HG03139 (cell line): ENCODE results near the gene GRM5.
A peak's percentile ranks its signal among the peaks of the same experiment; 100 is the strongest.
"Not testable (repeated sequence)": the region's sequence is repeated elsewhere in the genome, so short reads cannot be mapped to it uniquely, and the experiment has no call there.

Experiments
- ATAC-seq: cut with Tn5 transposase; IDR thresholded peaks from one replicate; pipeline ENCODE4 v1.9.1; 2021; ENCODE audit not compliant: unreplicated experiment

GRM5 gene

GRCh38 chr11:88508759-88509581 lies 556.8 kb downstream of the GRM5 start:
- ATAC-seq, result peak; percentile 67

- ATAC-seq, result no peak
Observed at GRCh38 chr11:88508418-88508758, 557.4 kb downstream of the GRM5 start.

DNA sequence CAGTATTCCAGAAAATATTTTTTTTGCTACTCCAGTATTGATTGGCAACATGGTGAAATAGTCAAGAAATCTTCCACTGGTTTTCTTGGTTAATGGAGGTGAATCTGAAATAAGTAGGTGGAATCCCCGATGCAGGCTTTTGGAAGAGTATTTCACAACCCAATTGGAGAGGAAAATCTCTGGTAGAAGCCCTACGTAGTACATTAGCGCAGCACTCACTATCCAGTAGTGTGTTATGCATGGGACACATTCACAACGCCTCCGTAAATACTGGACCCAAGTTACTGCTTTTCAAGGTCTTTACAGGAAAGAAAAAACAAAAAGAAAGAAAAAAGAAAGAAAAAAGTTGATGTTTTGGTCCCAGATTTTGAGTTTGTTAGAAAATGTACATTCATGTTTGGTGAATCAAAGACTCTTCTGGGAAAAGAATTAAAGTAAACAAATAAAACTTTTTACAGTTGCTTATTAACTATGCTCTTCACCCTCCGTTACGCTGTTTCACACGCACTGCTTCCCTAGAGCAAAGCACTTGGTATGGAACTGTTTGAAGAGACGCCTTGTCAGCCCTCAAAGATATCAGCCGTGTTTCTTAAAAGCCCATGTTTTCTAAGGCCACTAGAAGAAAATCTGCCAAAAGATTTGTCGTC lies 557.9 kb downstream of the GRM5 start:
- no peak for ATAC-seq

GRCh38 chr11:88501541-88501940 lies 564.2 kb downstream of the GRM5 start:
- ATAC-seq, result no peak

GRCh38 chr11:88495836-88496235 lies 569.9 kb downstream of the GRM5 start:
- ATAC-seq, result no peak

DNA sequence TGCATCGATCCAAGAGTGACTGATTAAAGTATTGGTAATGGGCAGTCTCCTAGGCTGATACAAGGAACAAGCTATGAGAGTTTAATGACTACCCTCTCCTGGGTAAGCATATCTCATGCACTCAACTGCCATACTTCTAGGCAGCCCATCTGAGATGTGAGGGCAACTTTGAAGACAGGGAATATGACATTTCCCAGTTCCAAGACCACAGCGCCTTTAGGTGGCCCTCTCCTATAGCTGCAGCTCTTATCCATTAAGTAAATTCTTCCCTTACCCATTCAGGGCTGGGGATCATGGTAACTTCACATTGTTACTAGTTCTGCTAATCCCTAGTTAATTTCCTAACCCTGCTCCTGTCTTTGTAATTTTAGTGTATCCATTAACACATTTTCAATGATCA lies 570.9 kb downstream of the GRM5 start:
- ATAC-seq, result no peak

GRCh38 chr11:88491674-88492073 lies 574.1 kb downstream of the GRM5 start:
- no peak for ATAC-seq

- ATAC-seq, result no peak
Observed at GRCh38 chr11:88489030-88489429, 576.8 kb downstream of the GRM5 start.

DNA sequence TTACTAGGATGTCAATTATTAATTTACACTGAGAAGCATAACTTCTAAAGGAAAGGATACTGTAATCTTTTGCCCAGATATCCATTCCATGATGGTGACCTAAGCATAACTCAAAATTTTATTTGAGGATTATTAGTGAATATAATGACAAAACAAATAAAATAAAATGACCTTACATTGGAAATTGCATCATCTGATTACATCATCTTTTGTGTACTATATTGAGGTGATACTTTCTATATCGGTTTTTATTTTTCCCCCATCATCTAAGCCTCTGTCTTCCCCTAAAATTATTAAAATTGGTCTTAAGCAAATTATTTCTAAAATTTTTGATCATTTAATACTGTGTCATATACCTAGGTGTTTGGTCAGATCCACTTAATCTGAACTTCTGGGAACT lies 578.1 kb downstream of the GRM5 start:
- no peak for ATAC-seq

DNA sequence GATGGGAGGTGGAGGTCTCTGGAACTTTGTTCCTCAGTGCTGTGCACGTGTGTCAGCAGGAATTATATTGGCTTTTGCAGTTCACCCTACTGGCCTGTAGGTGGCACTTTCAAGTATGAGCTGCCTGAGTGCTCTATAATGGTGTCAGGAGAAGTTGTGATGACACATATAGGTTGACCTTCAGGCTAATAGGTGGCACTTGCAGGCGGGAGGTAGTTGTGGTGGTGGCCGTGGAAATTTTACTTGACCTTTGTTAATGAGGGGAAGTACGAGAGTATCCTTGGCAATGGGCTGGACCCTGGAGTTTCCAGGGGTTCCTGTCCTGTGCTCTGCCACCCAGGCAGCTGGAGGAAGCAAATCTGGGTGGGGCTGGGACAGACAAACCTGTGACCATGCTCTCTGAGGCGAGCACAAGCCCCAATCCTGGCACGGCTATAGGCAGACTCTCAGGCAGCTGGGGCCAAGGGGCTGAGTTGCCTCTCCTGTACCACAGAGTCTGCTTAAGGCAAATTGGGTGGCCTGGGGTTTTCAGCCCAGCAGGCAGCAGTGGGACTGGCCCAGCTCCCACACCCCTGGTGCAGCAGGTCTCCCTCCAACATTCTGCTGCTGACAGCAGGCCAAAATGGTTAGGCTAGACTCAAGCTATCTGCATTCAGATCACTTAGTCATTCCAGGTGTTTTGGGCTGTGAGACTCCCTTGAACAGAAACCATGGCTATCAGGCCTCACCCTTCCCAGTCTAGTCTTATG lies 580.7 kb downstream of the GRM5 start:
- peak; percentile 87 for ATAC-seq

DNA sequence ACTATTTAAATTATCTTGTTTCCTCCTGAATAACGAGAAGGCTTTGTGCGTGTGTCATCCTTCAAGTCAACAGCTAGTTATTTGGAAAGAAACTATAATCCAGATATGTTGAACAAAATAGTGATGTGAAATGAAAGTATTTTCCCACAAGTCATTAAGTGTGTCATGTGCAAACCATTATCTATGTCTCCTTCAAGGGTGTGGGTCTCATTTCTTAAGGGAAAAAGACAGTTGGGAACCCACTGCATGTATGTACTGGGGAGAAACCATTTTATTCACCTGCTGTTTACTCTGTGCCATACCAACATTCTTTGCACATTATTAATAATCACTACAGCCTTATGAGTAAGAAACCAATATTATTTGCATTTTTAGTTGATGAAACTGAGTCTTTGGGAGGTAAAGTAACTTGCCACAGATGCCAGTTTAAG lies 582.9 kb downstream of the GRM5 start:
- no peak for ATAC-seq

- no peak for ATAC-seq
Observed at GRCh38 chr11:88480223-88480622, 585.6 kb downstream of the GRM5 start.

- no peak for ATAC-seq
Observed at GRCh38 chr11:88478136-88478815, 587.5 kb downstream of the GRM5 start.

DNA sequence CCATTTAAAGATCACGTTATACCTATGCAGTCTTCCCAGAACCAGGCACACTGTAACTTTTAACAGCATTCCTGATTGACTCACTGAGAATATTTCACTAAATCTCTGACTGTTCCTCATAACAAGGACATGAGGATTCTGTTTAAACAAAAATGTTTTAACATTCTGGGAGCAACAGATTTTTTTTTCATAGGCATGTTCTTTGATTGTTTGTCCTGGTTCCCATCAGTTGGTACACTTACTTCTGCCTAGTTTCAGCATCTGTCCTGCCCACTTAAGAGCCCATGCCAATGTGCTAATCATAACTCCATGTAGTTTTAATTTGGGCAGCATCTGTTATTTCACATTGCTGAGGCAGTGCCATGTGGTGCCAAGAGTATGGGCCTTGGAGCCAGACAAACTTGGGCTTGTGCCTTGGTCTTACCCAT lies 589.8 kb downstream of the GRM5 start:
- ATAC-seq, result no peak

- no peak for ATAC-seq
Observed at GRCh38 chr11:88474655-88475054, 591.1 kb downstream of the GRM5 start.

DNA sequence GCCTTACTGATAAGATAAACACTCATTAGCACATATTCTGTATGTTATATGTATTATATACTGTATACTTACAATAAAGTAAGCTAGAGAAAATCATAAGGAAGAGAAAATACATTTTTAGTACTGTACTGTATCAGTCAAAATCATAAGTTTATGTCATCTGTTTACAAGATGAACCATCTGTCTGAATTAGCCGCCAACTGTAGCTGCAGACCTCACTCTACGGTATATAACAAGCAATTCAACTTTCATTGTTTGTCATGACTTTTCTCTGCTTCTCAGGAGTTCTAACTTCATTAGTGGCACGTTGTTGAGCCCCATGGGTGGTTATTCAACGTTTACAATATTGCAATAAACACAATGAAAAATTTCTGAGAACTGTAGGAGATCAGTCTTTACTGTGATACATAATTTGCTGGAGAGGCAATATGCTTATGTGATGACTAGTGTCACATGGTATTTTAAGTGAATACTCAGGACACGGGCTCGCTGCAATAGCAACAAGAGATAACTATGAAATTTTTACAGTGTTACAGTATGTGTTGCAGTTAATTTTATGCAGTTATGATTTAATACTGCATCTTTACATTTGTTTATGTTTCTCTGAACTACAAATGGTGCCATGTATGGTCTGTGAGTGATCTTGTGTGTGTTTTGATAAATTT lies 596.1 kb downstream of the GRM5 start:
- ATAC-seq, result no peak

DNA sequence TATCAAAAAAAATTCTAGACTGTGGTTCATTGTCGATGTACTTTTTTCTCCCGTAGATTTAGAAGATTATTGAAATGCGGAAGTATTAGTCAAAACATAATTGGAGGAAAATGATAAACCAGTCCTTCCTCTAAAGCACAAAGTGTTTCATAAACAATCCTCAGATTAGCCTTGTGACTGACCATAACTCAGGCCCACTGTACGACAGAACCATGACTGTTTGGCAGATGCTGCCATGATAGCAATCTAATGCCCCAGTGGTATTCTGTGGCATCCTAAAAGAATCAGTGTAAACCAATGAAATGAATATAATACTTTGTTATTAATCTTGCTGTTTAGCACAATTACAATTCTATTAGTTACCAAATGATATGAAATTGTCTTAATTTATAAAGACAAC lies 601.3 kb downstream of the GRM5 start:
- ATAC-seq, result no peak

- not testable (repeated sequence) for ATAC-seq
Observed at GRCh38 chr11:88463301-88463700, 602.5 kb downstream of the GRM5 start.

DNA sequence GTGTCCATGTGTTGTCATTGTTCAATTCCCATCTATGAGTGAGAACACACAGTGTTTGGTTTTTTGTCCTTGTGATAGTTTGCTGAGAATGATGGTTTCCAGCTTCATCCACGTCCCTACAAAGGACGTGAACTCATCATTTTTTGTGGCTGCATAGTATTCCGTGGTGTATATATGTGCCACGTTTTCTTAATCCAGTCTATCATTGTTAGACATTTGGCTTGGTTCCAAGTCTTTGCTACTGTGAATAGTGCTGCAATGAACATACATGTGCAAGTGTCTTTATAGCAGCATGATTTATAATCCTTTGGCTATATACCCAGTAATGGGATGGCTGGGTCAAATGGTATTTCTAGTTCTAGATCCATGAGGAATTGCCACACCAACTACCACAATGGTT lies 607.7 kb downstream of the GRM5 start:
- not testable (repeated sequence) for ATAC-seq

GRCh38 chr11:88455974-88456373 lies 609.8 kb downstream of the GRM5 start:
- ATAC-seq, result no peak

DNA sequence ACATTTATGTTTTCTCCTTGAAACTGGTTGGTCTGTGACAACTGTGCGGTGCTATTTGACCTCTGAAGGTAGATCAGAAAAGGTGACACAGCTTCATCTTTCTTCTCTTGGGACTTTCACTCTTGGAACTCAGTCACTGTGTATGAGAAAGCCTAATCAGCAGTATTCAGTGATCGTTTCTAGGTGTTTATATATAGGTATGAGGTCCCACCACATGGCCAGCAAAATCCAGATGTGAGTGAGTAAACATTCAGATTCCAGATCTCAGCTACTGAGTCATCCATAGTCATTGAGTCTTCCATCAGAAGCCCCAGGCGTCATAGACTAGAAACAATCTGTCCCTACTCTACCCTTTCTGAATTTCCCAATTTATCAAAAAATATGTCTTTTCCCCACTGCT lies 610.9 kb downstream of the GRM5 start:
- no peak for ATAC-seq
